IMR-90 (cell line): Measurements from ENCODE around the gene DAPK3. TPM values are rescaled to one million over a fixed set of nuclear protein-coding genes. Genes with fewer than 3 reads are reported as not detected.

Experiments
- ATAC-seq: fragments of 200-7000 bp; cut with Tn5 transposase; 2 replicates; pipeline ENCODE4 v1.9.1; 2020; ENCODE audit warnings: low read depth, mild to moderate bottlenecking, moderate library complexity
- BruUV-seq: library from RNA; stranded (reverse); fragments of 400-500 nt; replicated peaks from 2 replicates; lab custom pipeline; 2021; lab: Mats Ljungman, UMichigan
- CTCF ChIA-PET: fragments of 300-600 bp; formaldehyde crosslinking; extraction: SDS; loops from one replicate; lab custom pipeline; 2021; ENCODE audit warnings: antibody characterized with exemption; lab: Yijun Ruan, JAX
- POLR2A ChIA-PET: fragments of 300-600 bp; sonication (Branson Sonifier 250); formaldehyde crosslinking; loops from one replicate; lab custom pipeline; 2022; ENCODE audit warnings: antibody characterized with exemption; ENCODE audit not compliant: unreplicated experiment; lab: Charles Lee
- DNase-seq: peaks from one replicate; pipeline ENCODE4 v3.0.0; 2013
- H2AFZ ChIP-seq: replicated peaks from 2 replicates; pipeline ENCODE3; 2013; ENCODE audit warnings: low read length, mild to moderate bottlenecking; ENCODE audit not compliant: poor library complexity
- H2AK5ac ChIP-seq: 2 replicates; pipeline ENCODE4 v1.6.1; 2013; ENCODE audit warnings: low read depth, low read length, inconsistent platforms
- H2AK9ac ChIP-seq: replicated peaks from 2 replicates; pipeline ENCODE3; 2013; ENCODE audit warnings: mild to moderate bottlenecking, low read depth, low read length, moderate library complexity; ENCODE audit not compliant: poor library complexity
- H2BK120ac ChIP-seq: 2 replicates; pipeline ENCODE4 v1.6.1; 2013; ENCODE audit warnings: low read depth, low read length, inconsistent platforms
- H2BK15ac ChIP-seq: 3 replicates; pipeline ENCODE4 v1.6.1; 2013; ENCODE audit warnings: low read depth, low read length, inconsistent platforms
- H2BK20ac ChIP-seq: 2 replicates; pipeline ENCODE4 v1.6.1; 2013; ENCODE audit warnings: low read depth, mild to moderate bottlenecking, inconsistent platforms, low read length, moderate library complexity
- H2BK5ac ChIP-seq: 2 replicates; pipeline ENCODE4 v1.6.1; 2013; ENCODE audit warnings: mild to moderate bottlenecking, low read depth, low read length, inconsistent platforms; ENCODE audit not compliant: poor library complexity, severe bottlenecking
- H3K14ac ChIP-seq: replicated peaks from 2 replicates; pipeline ENCODE4 v1.6.1; 2013; ENCODE audit warnings: low read depth, low read length, inconsistent platforms
- H3K18ac ChIP-seq: 2 replicates; pipeline ENCODE4 v1.6.1; 2013; ENCODE audit warnings: low read depth, low read length, control low read depth
- H3K23ac ChIP-seq: 2 replicates; pipeline ENCODE4 v1.6.1; 2013; ENCODE audit warnings: low read depth, low read length, inconsistent platforms
- H3K27ac ChIP-seq: 2 replicates; pipeline ENCODE4 v1.5.1; 2013; ENCODE audit warnings: mild to moderate bottlenecking, control low read depth, low read length; ENCODE audit not compliant: insufficient read depth
- H3K27me3 ChIP-seq: 2 replicates; pipeline ENCODE4 v1.6.1; 2013; ENCODE audit warnings: low read length; ENCODE audit not compliant: control insufficient read depth, insufficient read depth
- H3K36me3 ChIP-seq: 2 replicates; pipeline ENCODE4 v1.6.1; 2013; ENCODE audit warnings: low read length, mixed read lengths; ENCODE audit not compliant: control insufficient read depth, insufficient read depth
- H3K4ac ChIP-seq: 2 replicates; pipeline ENCODE4 v1.6.1; 2013; ENCODE audit warnings: low read depth, low read length, inconsistent platforms
- H3K4me1 ChIP-seq: 2 replicates; pipeline ENCODE4 v1.6.1; 2013; ENCODE audit warnings: low read length, mixed read lengths; ENCODE audit not compliant: control insufficient read depth, insufficient read depth
- H3K4me2 ChIP-seq: 2 replicates; pipeline ENCODE4 v1.6.1; 2013; ENCODE audit warnings: low read depth, mild to moderate bottlenecking, control low read depth, low read length, moderate library complexity
- H3K4me3 ChIP-seq: 2 replicates; pipeline ENCODE4 v1.5.1; 2013; ENCODE audit warnings: low read depth, mild to moderate bottlenecking, control low read depth, low read length, moderate library complexity; ENCODE audit not compliant: insufficient read depth
- H3K56ac ChIP-seq: 2 replicates; pipeline ENCODE4 v1.6.1; 2013; ENCODE audit warnings: low read length, inconsistent platforms; ENCODE audit not compliant: insufficient read depth; ENCODE audit errors: extremely low read depth
- H3K79me1 ChIP-seq, 2 experiments: 2 replicates each; pipeline ENCODE4 v1.6.1; 2013; ENCODE audit warnings: low read length in 2 of 2, inconsistent platforms in 1 of 2, low read depth in 1 of 2
- H3K9ac ChIP-seq: 2 replicates; pipeline ENCODE4 v1.6.1; 2013; ENCODE audit warnings: low read depth, low read length, control low read depth
- H3K9me1 ChIP-seq: 2 replicates; pipeline ENCODE4 v1.6.1; 2013; ENCODE audit warnings: low read length, inconsistent platforms; ENCODE audit not compliant: insufficient read depth
- H3K9me3 ChIP-seq: 2 replicates; pipeline ENCODE4 v1.6.1; 2013; ENCODE audit warnings: low read length; ENCODE audit not compliant: control insufficient read depth, insufficient read depth
- H4K20me1 ChIP-seq: 2 replicates; pipeline ENCODE4 v1.6.1; 2013; ENCODE audit warnings: low read length, inconsistent platforms; ENCODE audit not compliant: insufficient read depth
- H4K5ac ChIP-seq: 2 replicates; pipeline ENCODE4 v1.6.1; 2013; ENCODE audit warnings: mild to moderate bottlenecking, low read depth, low read length, control low read depth
- H4K8ac ChIP-seq, 2 experiments: 2 replicates each; pipeline ENCODE4 v1.6.1; 2013; ENCODE audit warnings: low read depth in 2 of 2, low read length in 2 of 2, control low read depth in 1 of 2, inconsistent platforms in 1 of 2
- H4K91ac ChIP-seq: 2 replicates; pipeline ENCODE4 v1.6.1; 2013; ENCODE audit warnings: low read depth, low read length, inconsistent platforms; ENCODE audit not compliant: insufficient read depth
- ELK1 ChIP-seq: fragments of 150-350 bp; IDR thresholded peaks from 2 replicates; pipeline ENCODE4 v1.6.1; 2016; ENCODE audit warnings: low read depth, mild to moderate bottlenecking, low read length, moderate library complexity, borderline replicate concordance
- RAD21 ChIP-seq: IDR thresholded peaks from 2 replicates; pipeline ENCODE4 v1.6.1; 2012; ENCODE audit warnings: low read length, improper control_type of control experiment
- RCOR1 ChIP-seq: IDR thresholded peaks from 2 replicates; pipeline ENCODE4 v1.6.1; 2012; ENCODE audit warnings: mild to moderate bottlenecking, low read length, improper control_type of control experiment; ENCODE audit not compliant: insufficient replicate concordance
- SMC3 ChIP-seq: fragments of 150-350 bp; IDR thresholded peaks from 2 replicates; pipeline ENCODE4 v1.6.1; 2016; ENCODE audit warnings: low read depth, mild to moderate bottlenecking, antibody characterized with exemption, low read length, moderate library complexity
- WGBS, 2 experiments: methylation state at CpG; one replicate each; pipeline versions ENCODE4 v1.1.5 to v1.1.7; 2013; ENCODE audit warnings: missing lambda C conversion rate in 2 of 2; ENCODE audit not compliant: insufficient read length in 1 of 2; ENCODE audit errors: extremely low coverage in 2 of 2; 5-methylcytosine and 5-hydroxymethylcytosine counted together
- dilution Hi-C: fragments of 300-500 bp; cut with HindIII; formaldehyde crosslinking; loops from one replicate; pipeline ENCODE4 v1.14.3; 2018; ENCODE audit warnings: low sequenced_read_pairs; ENCODE audit not compliant: unreplicated experiment
- in situ Hi-C: fragments of 300-500 bp; cut with MboI; formaldehyde crosslinking; loops from 3 replicates; pipeline ENCODE4 v1.14.3; 2019; ENCODE audit warnings: low sequenced_read_pairs, inconsistent platforms, mixed read lengths
- intact Hi-C: fragments of 100-400 bp; cut with micrococcal nuclease; formaldehyde crosslinking; loops from 2 replicates; pipeline ENCODE4 v1.10.0; 2022
- polyA plus RNA-seq, 3 experiments: library from polyadenylated mRNA; depleted of rRNA; stranded (reverse); fragments of >200 nt; gene quantifications; 2 replicates each; pipeline ENCODE4 v1.2.3, GENCODE V29; 2012; ENCODE audit warnings: low replicate concordance in 1 of 3
- total RNA-seq: library from RNA; depleted of rRNA; stranded (reverse); fragments of >200 nt; gene quantifications from 2 replicates; pipeline ENCODE4 v1.2.3, GENCODE V29; 2012

Gene DAPK3
- total and polyA plus RNA-seq, 2 of the 4 experiments (the other 2 are of a cell fraction), result 145 to 188 TPM

GRCh38 chr19:3958836-3959765 lies 11.8 kb downstream of the DAPK3 start:
- H2BK15ac ChIP-seq, result no peak overlapping the region
- no peak overlapping the region for H3K18ac ChIP-seq
- dilution Hi-C loops (no loop called here), in situ Hi-C loops (no loop called here), intact Hi-C loops (no loop called here)
- H3K4me2 ChIP-seq, result no peak overlapping the region
- BruUV-seq, result no TSS peak
- H3K9ac ChIP-seq, result no peak overlapping the region
- peaks cover 13% of the 10 kb centered on the region for H3K9me1 ChIP-seq
- no peak overlapping the region for H4K91ac ChIP-seq
- no peak for ATAC-seq
- TF ChIP-seq RAD21 (no peak), SMC3 (no peak), ELK1 (no peak), RCOR1 (no peak)
- H3K36me3 ChIP-seq, result peaks cover 73% of the 10 kb centered on the region
- H3K23ac ChIP-seq, result no peak overlapping the region
- POLR2A ChIA-PET, result no interaction called here
- no peak overlapping the region for H3K4me3 ChIP-seq
- H3K56ac ChIP-seq, result no peak overlapping the region
- H2BK5ac ChIP-seq, result no peak overlapping the region
- no peak overlapping the region for H2AFZ ChIP-seq
- H3K79me1 ChIP-seq, result peaks cover 15 to 83% of the 10 kb centered on the region in 2 experiments
- no peaks in the 10 kb centered on the region for H3K4me1 ChIP-seq
- no peak overlapping the region for H4K5ac ChIP-seq
- no peak overlapping the region for H2BK20ac ChIP-seq
- H4K8ac ChIP-seq, result no peak overlapping the region
- DNase-seq, result no peak
- H2AK9ac ChIP-seq, result peak overlapping the region; percentile 42
- no peak overlapping the region for H2AK5ac ChIP-seq
- H3K4ac ChIP-seq, result no peak overlapping the region
- WGBS, 2 experiments, result 96% methylated on average over 35 of the region's 86 CpGs; no CpG with 5 or more reads in 1 of the 2 experiments
- no peaks in the 10 kb centered on the region for H3K9me3 ChIP-seq
- no peak overlapping the region for H3K14ac ChIP-seq
- peaks cover 95% of the 10 kb centered on the region for H4K20me1 ChIP-seq
- no peak overlapping the region for H2BK120ac ChIP-seq
- H3K27ac ChIP-seq, result no peak overlapping the region
- CTCF ChIA-PET, result no interaction called here
- H3K27me3 ChIP-seq, result no peaks in the 10 kb centered on the region
